Activated CD8-positive, alpha-beta memory T cell treated with anti-CD3 and anti-CD28 coated beads, Interleukin-2, amount 50 U/mL, for 1 hour (primary cell): ENCODE results near the gene MAB21L4.

Experiments
- DNase-seq: peaks from one replicate; pipeline ENCODE4 v3.0.0-alpha.2; 2020; ENCODE audit errors: extremely low read depth

MAB21L4 gene

DNA sequence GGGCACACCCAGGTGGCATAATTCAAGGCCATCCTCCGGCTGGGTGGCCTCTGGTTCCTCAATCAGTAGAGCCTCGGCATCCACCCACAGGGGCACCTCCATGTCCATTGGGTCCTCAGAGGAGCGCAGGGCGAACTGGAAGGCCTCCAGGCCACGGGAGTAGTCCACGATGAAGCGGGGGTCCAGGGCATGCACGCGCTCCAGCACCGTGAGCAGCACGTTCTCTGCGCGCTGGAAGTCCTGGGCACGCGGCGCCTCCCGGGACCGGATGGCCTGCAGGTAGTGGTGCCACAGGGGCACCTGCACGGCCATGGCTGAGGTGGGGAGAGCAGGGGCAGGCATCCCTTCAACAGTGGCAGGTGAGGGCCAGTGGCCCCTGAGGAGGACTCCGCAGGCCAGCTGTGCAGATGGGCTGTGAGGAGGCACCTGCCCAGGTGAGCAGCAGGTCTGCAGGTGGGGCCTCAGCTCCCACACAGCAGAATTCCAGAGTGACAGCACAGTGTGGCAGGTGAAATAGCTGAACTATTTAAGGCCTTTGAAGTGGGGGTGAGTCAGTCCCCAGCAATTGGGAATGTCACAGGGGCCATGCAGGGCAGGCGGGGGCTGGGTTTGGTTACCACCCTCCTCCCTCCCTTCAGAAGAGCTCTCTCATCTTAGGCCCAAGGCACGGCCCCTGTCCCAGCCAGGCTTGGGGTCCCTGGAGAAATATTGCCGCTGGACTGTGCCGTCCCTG, at the start of gene MAB21L4:
Gene MAB21L4 (minus strand): TSS at position 501 of the 733 bp plus-strand sequence. CDS start 159 bp downstream, at position 342.
- no peak for DNase-seq

GRCh38 chr2:240936106-240936505, 40.1 kb upstream of the MAB21L4 start:
- DNase-seq: no peak

GRCh38 chr2:240935103-240935876, 39.3 kb upstream of the MAB21L4 start:
- no peak for DNase-seq

DNA sequence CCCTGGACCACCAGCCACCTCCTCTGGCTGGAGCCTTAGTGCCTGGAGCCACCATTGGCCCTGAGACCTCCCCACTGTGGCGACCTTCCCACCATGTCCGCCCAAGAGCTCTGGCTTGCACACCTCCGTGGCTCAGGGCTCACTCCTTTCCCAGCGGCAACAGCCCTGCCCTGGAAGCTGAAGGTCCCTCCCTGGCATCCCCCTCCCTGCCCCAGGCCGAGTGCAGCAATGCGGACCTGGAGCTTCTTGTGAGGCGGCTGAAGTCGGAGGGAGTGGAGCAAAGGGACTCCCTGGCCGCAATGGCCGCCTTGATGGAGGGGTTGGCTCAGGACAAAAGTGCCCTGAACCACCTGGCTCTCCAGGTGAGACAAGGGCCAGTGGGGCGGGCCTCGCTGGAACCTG, 38.7 kb upstream of the MAB21L4 start:
- no peak for DNase-seq

DNA sequence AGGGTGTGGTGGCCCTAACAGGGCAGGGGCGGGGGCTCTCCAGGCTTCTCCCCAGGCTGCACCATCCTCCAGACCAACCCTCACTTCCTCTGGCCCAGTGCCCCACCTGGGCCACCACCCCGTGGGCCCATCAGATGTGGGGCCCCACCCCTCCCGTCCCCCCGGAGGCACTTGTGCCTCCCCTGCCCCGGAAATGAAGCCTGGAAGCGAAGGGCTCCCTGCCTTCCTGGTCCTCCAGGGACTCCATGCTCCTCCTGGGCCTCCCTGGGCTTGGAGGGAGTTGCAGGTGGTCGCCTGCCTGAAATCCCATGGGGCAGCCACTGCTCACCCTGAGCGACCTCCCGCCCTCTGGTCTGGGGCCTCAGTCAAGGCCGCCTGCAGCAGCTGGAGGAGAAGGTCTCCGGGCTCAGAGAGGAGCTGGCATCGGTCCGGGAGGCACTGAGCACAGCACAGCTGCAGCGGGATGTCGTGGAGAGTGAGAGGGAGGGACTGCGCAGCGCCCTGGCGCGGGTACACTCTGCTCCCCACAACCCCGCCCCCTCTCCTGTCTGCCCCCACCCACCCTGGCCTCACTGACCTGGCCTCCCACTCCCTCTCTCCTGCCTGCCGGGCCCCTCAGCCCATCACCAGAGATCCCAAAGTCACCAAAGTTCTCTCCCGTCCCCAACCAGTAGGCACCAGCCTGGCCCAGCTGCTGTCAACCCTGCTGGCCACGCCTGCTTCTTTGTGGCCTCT, 38.2 kb upstream of the MAB21L4 start:
- no peak for DNase-seq

- DNase-seq: no peak
Measured at GRCh38 chr2:240933048-240933965, 37.4 kb upstream of the MAB21L4 start.

GRCh38 chr2:240932724-240933047, 36.7 kb upstream of the MAB21L4 start:
- DNase-seq: no peak

DNA sequence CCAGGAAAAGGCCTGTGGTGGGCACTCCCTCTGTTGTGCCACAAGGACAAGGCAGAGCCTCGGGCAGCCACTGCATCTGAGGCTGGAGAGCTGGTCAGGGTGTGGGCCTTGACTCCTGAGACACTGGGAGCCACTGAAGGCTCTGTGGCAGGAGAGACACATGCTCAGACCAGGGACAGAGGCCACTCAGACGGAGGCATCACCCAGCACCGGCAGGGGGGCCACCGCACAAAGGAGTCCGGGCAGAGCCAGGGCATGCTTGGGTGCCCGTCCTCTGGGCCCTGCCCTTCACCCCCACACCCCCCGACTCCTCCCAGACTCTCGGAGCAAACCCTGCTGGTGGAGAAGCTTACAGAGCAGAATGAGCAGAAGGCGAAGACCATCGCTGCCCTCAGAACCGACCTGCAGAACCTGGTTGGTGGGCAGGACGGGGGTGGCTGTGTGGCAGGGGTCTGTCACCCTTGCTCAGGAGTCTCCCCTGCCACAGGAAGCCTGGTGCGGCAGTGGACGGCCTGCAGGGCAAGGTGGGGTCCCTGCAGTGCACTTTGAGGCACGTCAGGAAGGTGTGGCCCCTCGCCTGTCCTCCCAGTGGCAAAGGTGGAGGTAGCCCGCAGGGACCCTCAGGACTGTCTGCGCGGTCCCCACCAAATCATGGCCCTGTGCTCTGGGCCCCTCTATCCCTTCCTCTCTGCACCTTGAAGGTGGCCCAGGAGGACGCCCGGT, 36.2 kb upstream of the MAB21L4 start:
- no peak for DNase-seq

GRCh38 chr2:240931319-240931949, 35.5 kb upstream of the MAB21L4 start:
- DNase-seq: no peak

GRCh38 chr2:240930631-240931318, 34.8 kb upstream of the MAB21L4 start:
- no peak for DNase-seq

DNA sequence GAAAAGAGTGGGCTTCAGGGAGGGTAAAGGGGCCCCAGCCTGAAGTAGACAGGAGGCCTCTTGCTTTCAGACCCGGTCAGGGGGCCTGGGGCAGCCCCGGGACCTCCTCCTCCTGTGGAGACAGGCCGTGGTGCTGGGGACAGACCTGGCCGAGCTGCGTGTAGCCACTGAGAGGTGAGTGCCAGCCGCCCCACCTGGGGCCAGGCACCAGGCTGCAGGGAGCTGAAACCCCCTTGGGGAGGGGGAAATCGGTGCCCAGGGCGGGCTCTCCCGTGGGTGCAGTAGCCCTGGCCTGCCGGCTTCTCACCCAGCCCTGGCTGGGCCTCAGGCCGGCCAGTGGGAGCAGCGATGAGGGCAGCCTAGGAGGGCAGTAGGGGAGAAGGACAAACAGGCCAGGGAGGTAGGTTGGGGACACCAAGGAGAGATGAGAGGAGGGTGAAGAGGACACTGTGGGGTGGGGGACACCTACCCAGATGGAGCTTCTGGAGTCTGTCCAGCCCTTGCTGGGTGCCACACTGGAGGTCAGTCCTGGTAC, 34.2 kb upstream of the MAB21L4 start:
- no peak for DNase-seq

- no peak for DNase-seq
Measured at GRCh38 chr2:240929364-240930095, 33.6 kb upstream of the MAB21L4 start.

DNA sequence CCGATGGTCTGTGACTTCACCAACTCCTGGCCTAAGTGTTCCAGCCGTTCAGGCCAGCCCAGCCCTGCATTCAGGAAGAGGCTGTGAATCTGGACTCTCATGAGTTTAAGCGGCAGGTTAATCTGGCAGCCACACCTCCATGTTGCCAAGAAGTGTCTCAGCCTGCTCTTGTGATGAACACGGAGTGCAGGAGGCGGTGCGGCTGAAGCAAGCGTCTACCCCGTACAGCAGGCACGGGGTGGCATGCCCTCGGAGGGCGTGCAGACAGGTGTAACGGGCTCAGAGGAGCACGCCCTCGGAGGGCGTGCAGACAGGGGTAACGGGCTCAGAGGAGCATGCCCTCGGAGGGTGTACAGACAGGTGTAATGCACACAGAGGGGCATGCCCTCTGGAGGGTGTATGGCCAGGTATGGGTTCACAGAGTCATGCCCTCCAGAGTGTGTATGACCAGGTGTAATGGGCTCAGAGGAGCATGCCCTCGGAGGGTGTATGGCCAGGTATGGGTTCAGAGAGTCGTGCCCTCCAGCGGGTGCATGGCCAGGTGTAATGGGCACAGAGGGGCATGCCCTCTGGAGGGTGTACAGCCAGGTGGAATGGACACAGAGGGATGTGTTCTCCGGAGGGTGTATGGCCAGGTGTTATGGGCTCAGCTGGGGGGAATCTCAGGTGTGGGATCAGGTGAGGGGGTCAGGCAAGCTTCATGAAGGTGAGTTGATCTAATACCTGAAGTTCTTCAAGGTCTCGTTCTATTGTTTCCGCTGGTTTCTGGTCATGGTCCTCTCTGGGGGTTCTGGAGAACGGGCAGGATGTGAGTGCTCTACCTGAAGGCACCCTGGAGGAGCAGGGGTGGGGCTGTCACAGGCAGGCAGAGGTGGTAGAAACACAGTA, 32.8 kb upstream of the MAB21L4 start:
- DNase-seq: no peak

DNA sequence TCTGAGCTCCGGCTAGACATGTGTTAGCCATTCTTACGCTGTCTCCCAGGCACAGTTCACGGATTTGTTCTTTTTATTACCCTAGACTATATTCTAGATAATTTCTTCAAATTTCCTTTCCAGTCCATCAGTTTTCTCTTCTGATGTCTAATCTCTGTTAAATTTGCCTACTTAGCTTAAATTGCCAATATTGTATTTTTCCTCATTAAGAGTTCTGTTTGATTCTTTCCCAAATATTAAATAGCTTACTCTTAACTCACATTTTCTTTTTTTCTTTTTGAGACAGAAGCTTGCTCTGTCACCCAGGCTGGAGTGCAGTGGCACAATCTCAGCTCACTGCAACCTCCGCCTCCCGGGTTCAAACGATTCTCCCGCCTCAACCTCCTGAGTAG, 31.4 kb upstream of the MAB21L4 start:
- no peak for DNase-seq

GRCh38 chr2:240926516-240927389, 30.8 kb upstream of the MAB21L4 start:
- no peak for DNase-seq

- no peak for DNase-seq
Measured at GRCh38 chr2:240925568-240926515, 29.9 kb upstream of the MAB21L4 start.
